Measurements from ENCODE around the gene BMS1. TPM values are rescaled to one million over a fixed set of nuclear protein-coding genes. Genes with fewer than 3 reads are reported as not detected.
"Not testable (repeated sequence)": the region's sequence is repeated elsewhere in the genome, so short reads cannot be mapped to it uniquely, and the experiment has no call there.

BMS1 gene
- total RNA-seq, 1 experiment from 2014 or later = 40.0 TPM

DNA sequence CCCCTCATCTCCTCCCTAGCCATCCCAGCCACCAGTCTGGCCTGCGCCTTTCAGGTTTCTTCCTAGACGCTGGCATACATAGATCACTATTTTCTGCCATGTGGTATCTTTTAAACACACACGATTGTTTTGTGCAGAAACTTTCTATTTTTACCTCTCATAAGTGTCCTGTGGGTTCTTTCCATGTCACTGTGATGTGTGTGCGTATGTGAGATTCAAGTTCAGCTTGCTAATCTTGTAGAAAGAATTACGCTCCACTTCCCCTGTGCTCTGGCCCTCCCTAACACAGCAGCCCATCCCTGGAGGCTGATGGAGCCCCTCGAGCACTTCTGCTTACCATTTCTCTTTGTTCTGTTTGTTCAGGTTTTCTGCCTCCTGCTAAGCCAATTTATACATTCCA, 80.2 kb downstream of the BMS1 start:
- intact Hi-C loops (cut with micrococcal nuclease) = loop anchor here (5.0 to 10.0 kb wide), 2 partner anchors 110 to 342 kb away; no protein-coding TSS in a partner anchor
- H2AFZ ChIP-seq (ENCODE audit: low read depth, low read length, poor library complexity, severe bottlenecking); DNase-seq (ENCODE audit: low read depth, low spot score); CTCF ChIA-PET; BruUV-seq (replicated peaks); POLR2A ChIA-PET; ATAC-seq; H3K27ac ChIP-seq (ENCODE audit: low read depth, low read length); H3K4me3 ChIP-seq (replicated peaks in 1 of 2; ENCODE audit: low read depth in 1 of 2, low read length in 2 of 2); H3K9me3 ChIP-seq (ENCODE audit: control insufficient read depth in 1 of 2, insufficient read depth in 1 of 2, low read depth in 1 of 2, low read length in 2 of 2); H3K27me3 ChIP-seq (ENCODE audit: insufficient read depth, low read length); H4K20me1 ChIP-seq (ENCODE audit: insufficient read depth); H3K36me3 ChIP-seq (ENCODE audit: control insufficient read depth in 1 of 2, insufficient read depth in 2 of 2, low read length in 2 of 2); H3K9me2 ChIP-seq (ENCODE audit: insufficient read depth); H3K4me2 ChIP-seq (ENCODE audit: low read length); H3K9ac ChIP-seq (ENCODE audit: low read length); H3K79me2 ChIP-seq (ENCODE audit: insufficient read depth, low read length); RAD21 ChIA-PET (ENCODE audit: low non-redundant PET in 1 of 2, low total read pairs in 2 of 2, uncharacterized antibody in 2 of 2, unreplicated experiment in 2 of 2): not testable (repeated sequence)
- H3K4me1 ChIP-seq (ENCODE audit: control insufficient read depth in 1 of 2, insufficient read depth in 2 of 2, low read length in 2 of 2) = peaks cover 0 to 12% of the 10 kb centered on the region in 2 experiments; a peak in 3 of 4 replicates

DNA sequence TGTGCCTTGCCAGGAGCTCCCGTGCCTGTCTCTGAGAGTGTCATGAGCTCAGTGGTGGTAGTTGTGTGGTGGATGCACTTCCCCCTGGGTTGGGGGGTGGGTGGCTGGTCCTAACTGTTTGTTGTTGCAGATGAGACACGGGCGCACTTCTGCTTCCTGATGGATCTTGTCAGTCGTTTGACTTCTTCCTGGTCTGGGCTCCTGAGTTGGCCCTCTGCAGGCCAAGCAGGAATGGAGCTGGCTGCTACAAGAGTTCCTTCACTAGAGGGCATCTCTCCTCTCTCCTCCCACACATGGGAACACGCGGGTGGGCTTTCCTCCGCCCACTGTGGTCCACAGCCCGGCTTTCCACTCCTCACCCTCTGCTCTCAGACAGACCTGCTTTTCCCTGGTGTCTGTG, 82.0 kb downstream of the BMS1 start:
- intact Hi-C loops (cut with micrococcal nuclease) = loop anchor here (5.0 to 10.0 kb wide), 2 partner anchors 112 to 340 kb away; no protein-coding TSS in a partner anchor
- peak; percentile 22 for DNase-seq (ENCODE audit: low read depth, low spot score)
- CTCF ChIA-PET = interaction anchor here (0.9 to 1.6 kb wide), 4 partner anchors 14 to 241 kb away, joined by 3 to 4 read pairs (median 4); no protein-coding TSS in a partner anchor

More for the DNA sequence above, 82.0 kb downstream of the BMS1 start:
- TF ChIP-seq EGR1 (IDR thresholded peaks at IDR 0.05; ENCODE audit: low read depth) (0 out of 2 replicates have a peak, but pooled peaks have one; percentile 20), JUND (IDR thresholded peaks at IDR 0.05) (no peak), SIN3A (IDR thresholded peaks at IDR 0.05; ENCODE audit: low read depth) (no peak), RAD21 (IDR thresholded peaks at IDR 0.05; ENCODE audit: low read depth) (peak; percentile 45), CTCF (IDR thresholded peaks at IDR 0.05 in 2 of 3, conservative IDR thresholded peaks at IDR 0.05 in 1 of 3; ENCODE audit: borderline replicate concordance in 1 of 3, insufficient read depth in 1 of 3, low read depth in 2 of 3, low read length in 2 of 3) (peak; percentile 60 to 93 (median 71))
- Histone ChIP-seq H3K79me2 (ENCODE audit: insufficient read depth, low read length) (no peaks in the 10 kb centered on the region), H3K27me3 (ENCODE audit: insufficient read depth, low read length) (peaks cover 6% of the 10 kb centered on the region), H3K9ac (ENCODE audit: low read length) (no peak overlapping the region), H3K4me2 (ENCODE audit: low read length) (peak overlapping the region; percentile 49), H3K36me3 (ENCODE audit: control insufficient read depth in 1 of 2, insufficient read depth in 2 of 2, low read length in 2 of 2) (no peaks in the 10 kb centered on the region), H4K20me1 (ENCODE audit: insufficient read depth) (no peaks in the 10 kb centered on the region), H3K9me2 (ENCODE audit: insufficient read depth) (no peaks in the 10 kb centered on the region), H3K27ac (ENCODE audit: low read depth, low read length) (no peak overlapping the region), H2AFZ (ENCODE audit: low read depth, low read length, poor library complexity, severe bottlenecking) (peak overlapping the region; percentile 59), H3K4me1 (ENCODE audit: control insufficient read depth in 1 of 2, insufficient read depth in 2 of 2, low read length in 2 of 2) (peaks cover 0 to 12% of the 10 kb centered on the region in 2 experiments; a peak in 3 of 4 replicates), H3K4me3 (replicated peaks in 1 of 2; ENCODE audit: low read depth in 1 of 2, low read length in 2 of 2) (no peak overlapping the region), H3K9me3 (ENCODE audit: control insufficient read depth in 1 of 2, insufficient read depth in 1 of 2, low read depth in 1 of 2, low read length in 2 of 2) (no peaks in the 10 kb centered on the region)
- ATAC-seq = no peak
- no TSS peak for BruUV-seq (replicated peaks)
- RAD21 ChIA-PET (ENCODE audit: low non-redundant PET in 1 of 2, low total read pairs in 2 of 2, uncharacterized antibody in 2 of 2, unreplicated experiment in 2 of 2) = interaction anchor here in 1 of 2 experiments (0.7 kb wide), 1 partner anchor 273 kb away, joined by 3 read pairs; the partner anchor contains the start of gene CSGALNACT2
- POLR2A ChIA-PET = no interaction called here
